ENCODE measurements around the gene CWC27. TPM values are rescaled to one million over a fixed set of nuclear protein-coding genes. Genes with fewer than 3 reads are reported as not detected.
"Not testable (repeated sequence)": the region's sequence is repeated elsewhere in the genome, so short reads cannot be mapped to it uniquely, and the experiment has no call there.

The CWC27 gene
- total and polyA plus RNA-seq, 5 experiments from 2014 or later, result 20.3 to 33.8 (median 32.3) TPM

- no peaks in the 10 kb centered on the region for H3K27me3 Mint-ChIP-seq
- ATAC-seq (no peak), DNase-seq (no peak)
- peaks cover 0 to 56% (median 19%) of the 10 kb centered on the region in 3 donors for H3K36me3 Mint-ChIP-seq
- POLR2A ChIA-PET, result no interaction called here
- H3K4me1 Mint-ChIP-seq, result peaks cover 0 to 4% (median 0%) of the 10 kb centered on the region in 4 donors
- H3K9me3 Mint-ChIP-seq, result no peaks in the 10 kb centered on the region
- H3K27ac Mint-ChIP-seq, result no peak overlapping the region
- H3K4me3 Mint-ChIP-seq, result no peak overlapping the region
These were observed 25.5 kb downstream of the CWC27 start for GRCh38 chr5:64794053-64794770.

- Mint-ChIP-seq H3K27me3 (no peaks in the 10 kb centered on the region), H3K27ac (no peak overlapping the region), H3K36me3 (peaks cover 0 to 57% (median 16%) of the 10 kb centered on the region in 3 donors), H3K9me3 (no peaks in the 10 kb centered on the region), H3K4me3 (no peak overlapping the region), H3K4me1 (peaks cover 0 to 4% (median 0%) of the 10 kb centered on the region in 4 donors)
- no peak for ATAC-seq
- no peak for DNase-seq
- POLR2A ChIA-PET, result interaction anchor here (0.5 kb wide), 1 partner anchor 24 kb away, joined by 4 read pairs; no protein-coding TSS in a partner anchor
These were observed 27.6 kb downstream of the CWC27 start for GRCh38 chr5:64796301-64796700.

GRCh38 chr5:64800926-64801325 is 32.2 kb downstream of the CWC27 start:
- Mint-ChIP-seq H3K4me3 (no peak overlapping the region), H3K27ac (no peak overlapping the region), H3K4me1 (peaks cover 0 to 2% (median 0%) of the 10 kb centered on the region in 4 donors), H3K27me3 (no peaks in the 10 kb centered on the region), H3K36me3 (peaks cover 0 to 26% (median 11%) of the 10 kb centered on the region in 3 donors), H3K9me3 (no peaks in the 10 kb centered on the region)
- POLR2A ChIA-PET, result no interaction called here
- ATAC-seq (no peak), DNase-seq (no peak)

- Mint-ChIP-seq H3K4me3 (no peak overlapping the region), H3K9me3 (no peaks in the 10 kb centered on the region), H3K36me3 (peaks cover 0 to 36% (median 11%) of the 10 kb centered on the region in 3 donors), H3K27me3 (no peaks in the 10 kb centered on the region), H3K27ac (no peak overlapping the region), H3K4me1 (no peaks in the 10 kb centered on the region)
- no peak for ATAC-seq
- no peak for DNase-seq
- POLR2A ChIA-PET, result no interaction called here
These were observed 37.8 kb downstream of the CWC27 start for GRCh38 chr5:64806537-64806936.

GRCh38 chr5:64807520-64807919 is 38.8 kb downstream of the CWC27 start:
- H3K4me3 Mint-ChIP-seq, result no peak overlapping the region

GRCh38 chr5:64811050-64811640 is 42.4 kb downstream of the CWC27 start:
- no peaks in the 10 kb centered on the region for H3K27me3 Mint-ChIP-seq
- H3K4me1 Mint-ChIP-seq, result no peaks in the 10 kb centered on the region
- no peaks in the 10 kb centered on the region for H3K9me3 Mint-ChIP-seq
- H3K27ac Mint-ChIP-seq, result no peak overlapping the region
- peaks cover 0 to 47% (median 10%) of the 10 kb centered on the region in 3 donors for H3K36me3 Mint-ChIP-seq
- ATAC-seq, result no peak
- POLR2A ChIA-PET, result no interaction called here
- peak in 5 of 10 donors; percentile 4 to 41 (median 26) for DNase-seq
- H3K4me3 Mint-ChIP-seq, result no peak overlapping the region

More at GRCh38 chr5:64807520-64807919, 38.8 kb downstream of the CWC27 start:
- DNase-seq, result no peak
- Mint-ChIP-seq H3K27me3 (no peaks in the 10 kb centered on the region), H3K4me1 (no peaks in the 10 kb centered on the region), H3K36me3 (peaks cover 0 to 36% (median 11%) of the 10 kb centered on the region in 3 donors), H3K27ac (peak overlapping the region in 3 of 10 donors; percentile 11 to 20 (median 17)), H3K9me3 (no peaks in the 10 kb centered on the region)
- POLR2A ChIA-PET, result no interaction called here
- ATAC-seq, result no peak

GRCh38 chr5:64814073-64814472 is 45.3 kb downstream of the CWC27 start:
- H3K36me3 Mint-ChIP-seq, result peaks cover 0 to 43% (median 0%) of the 10 kb centered on the region in 3 donors
- no peak for ATAC-seq
- peak overlapping the region in 2 of 10 donors; percentile 25 to 37 for H3K27ac Mint-ChIP-seq

GRCh38 chr5:64818245-64818644 is 49.5 kb downstream of the CWC27 start:
- Mint-ChIP-seq H3K4me3 (no peak overlapping the region), H3K36me3 (peaks cover 0 to 42% (median 5%) of the 10 kb centered on the region in 3 donors), H3K9me3 (no peaks in the 10 kb centered on the region), H3K27ac (no peak overlapping the region), H3K27me3 (no peaks in the 10 kb centered on the region), H3K4me1 (peaks cover 3 to 12% (median 7%) of the 10 kb centered on the region in 4 donors)
- DNase-seq (no peak), ATAC-seq (no peak)
- POLR2A ChIA-PET, result interaction anchor here (0.7 kb wide), 1 partner anchor 1487 kb away, joined by 4 read pairs; no protein-coding TSS in a partner anchor

More at GRCh38 chr5:64814073-64814472, 45.3 kb downstream of the CWC27 start:
- no peak for DNase-seq
- H3K27me3 Mint-ChIP-seq, result no peaks in the 10 kb centered on the region
- POLR2A ChIA-PET, result no interaction called here
- H3K4me3 Mint-ChIP-seq, result no peak overlapping the region
- H3K4me1 Mint-ChIP-seq, result no peaks in the 10 kb centered on the region
- H3K9me3 Mint-ChIP-seq, result no peaks in the 10 kb centered on the region

- H3K9me3 Mint-ChIP-seq, H3K27ac Mint-ChIP-seq, POLR2A ChIA-PET, H3K27me3 Mint-ChIP-seq, DNase-seq, ATAC-seq, H3K4me3 Mint-ChIP-seq: not testable (repeated sequence)
- peaks cover 0 to 39% (median 5%) of the 10 kb centered on the region in 3 donors for H3K36me3 Mint-ChIP-seq
- peaks cover 3 to 12% (median 8%) of the 10 kb centered on the region in 4 donors for H3K4me1 Mint-ChIP-seq
These were observed 50.6 kb downstream of the CWC27 start for GRCh38 chr5:64819345-64819744.

- H3K36me3 Mint-ChIP-seq, result peaks cover 0 to 27% (median 8%) of the 10 kb centered on the region in 3 donors
- peak overlapping the region in 1 of 10 donors; percentile 2 for H3K27ac Mint-ChIP-seq
- H3K4me1 Mint-ChIP-seq, result peaks cover 3 to 12% (median 8%) of the 10 kb centered on the region in 4 donors
- no peaks in the 10 kb centered on the region for H3K27me3 Mint-ChIP-seq
- H3K9me3 Mint-ChIP-seq, result no peaks in the 10 kb centered on the region
- DNase-seq (no peak), ATAC-seq (no peak)
- POLR2A ChIA-PET, result no interaction called here
- H3K4me3 Mint-ChIP-seq, result no peak overlapping the region
These were observed 53.6 kb downstream of the CWC27 start for GRCh38 chr5:64822320-64822719.

GRCh38 chr5:64826541-64826940 is 57.8 kb downstream of the CWC27 start:
- DNase-seq (no peak), ATAC-seq (no peak)
- Mint-ChIP-seq H3K9me3 (peaks cover 0 to 2% (median 0%) of the 10 kb centered on the region in 9 donors), H3K4me3 (no peak overlapping the region), H3K36me3 (peaks cover 0 to 32% (median 28%) of the 10 kb centered on the region in 3 donors), H3K27ac (no peak overlapping the region), H3K4me1 (peaks cover 2 to 12% (median 8%) of the 10 kb centered on the region in 4 donors), H3K27me3 (no peaks in the 10 kb centered on the region)
- POLR2A ChIA-PET, result no interaction called here

GRCh38 chr5:64827703-64828102 is 59.0 kb downstream of the CWC27 start:
- Mint-ChIP-seq H3K27ac (no peak overlapping the region), H3K9me3 (peaks cover 0 to 2% (median 0%) of the 10 kb centered on the region in 9 donors), H3K4me1 (peaks cover 0 to 3% (median 0%) of the 10 kb centered on the region in 4 donors), H3K36me3 (peaks cover 0 to 32% (median 29%) of the 10 kb centered on the region in 3 donors), H3K27me3 (no peaks in the 10 kb centered on the region), H3K4me3 (no peak overlapping the region)
- no peak for ATAC-seq
- POLR2A ChIA-PET, result no interaction called here
- no peak for DNase-seq

- not testable (repeated sequence) for H3K27ac Mint-ChIP-seq, H3K27me3 Mint-ChIP-seq, H3K4me3 Mint-ChIP-seq, DNase-seq, H3K9me3 Mint-ChIP-seq, H3K4me1 Mint-ChIP-seq, ATAC-seq
- POLR2A ChIA-PET, result interaction anchor here (0.7 kb wide), 1 partner anchor 309 kb away, joined by 3 read pairs; no protein-coding TSS in a partner anchor
- peaks cover 0 to 37% (median 35%) of the 10 kb centered on the region in 3 donors for H3K36me3 Mint-ChIP-seq
These were observed 61.9 kb downstream of the CWC27 start for GRCh38 chr5:64830650-64831049.

All from naive thymus-derived CD8-positive, alpha-beta T cell (primary cell).